Colonic mucosa (tissue), 4 donors: Measurements from ENCODE around the gene TRMT2B. TPM values are rescaled to one million over a fixed set of nuclear protein-coding genes. Genes with fewer than 3 reads are reported as not detected.

Experiments
- DNase-seq: peaks from one replicate; pipeline ENCODE4 v3.0.0-alpha.2; 2020
- H3K27ac ChIP-seq: fragments of 200-600 bp; one replicate; pipeline ENCODE4 v1.8.0; 2021
- H3K27me3 ChIP-seq: fragments of 200-600 bp; one replicate; pipeline ENCODE4 v1.8.0; 2021
- H3K36me3 ChIP-seq: fragments of 200-600 bp; one replicate; pipeline ENCODE4 v1.8.0; 2021
- H3K4me1 ChIP-seq: fragments of 200-600 bp; one replicate; pipeline ENCODE4 v1.8.0; 2021; ENCODE audit warnings: mild to moderate bottlenecking
- H3K4me3 ChIP-seq: fragments of 200-600 bp; one replicate; pipeline ENCODE4 v1.8.0; 2021
- H3K9ac ChIP-seq, 2 donors: one replicate each; pipeline ENCODE4 v1.7.0; 2013; ENCODE audit warnings: control low read depth in 2 of 2, low read depth in 2 of 2, low read length in 2 of 2
- H3K9me3 ChIP-seq: fragments of 200-600 bp; one replicate; pipeline ENCODE4 v1.8.0; 2021
- intact Hi-C: fragments of 100-400 bp; cut with DNase I; formaldehyde crosslinking; loops from one replicate; pipeline ENCODE4 v1.14.1; 2022
- total RNA-seq, 2 donors: library from RNA; stranded (reverse); fragmentation: NEBNext Ultra II Directional in 1 of 2; extraction: Animal tissue kit (Norgen Biotek cat#: 25700) in 1 of 2; gene quantifications; one replicate each; pipeline ENCODE4 v1.2.1, GENCODE V29; 2021
- TF ChIP-seq, protein P1 (sequence below): fragments of 200-600 bp; IDR thresholded peaks from one replicate; pipeline ENCODE4 v1.8.0; 2022; ENCODE audit warnings: antibody characterized with exemption, mild to moderate bottlenecking
- donor health status: healthy.
- donor health status: DM: no; HTN: no; CAD: no.
- donor health status: DM: no; HTN: no; CAD: no.

Gene TRMT2B
- total RNA-seq = 10 to 100 TPM; 19.0 to 24.8 TPM

GRCh38 chrX:101051549-101052302, at the start of gene TRMT2B:
Gene TRMT2B (minus strand): TSS chrX:101052111. CDS start chrX:101042289, 9,822 bp downstream.
- Histone ChIP-seq H3K27me3 (no peaks in the 10 kb centered on the region), H3K27ac (peak within 1 kb of the TSS; percentile 85), H3K4me1 (no peaks in the 10 kb centered on the region), H3K4me3 (peak within 1 kb of the TSS; percentile 38), H3K9me3 (no peaks in the 10 kb centered on the region), H3K36me3 (no peaks in the 10 kb centered on the region), H3K9ac (peak within 1 kb of the TSS; percentile 63 to 70)
- intact Hi-C loops = no loop called here
- TF ChIP-seq, protein P1, sequence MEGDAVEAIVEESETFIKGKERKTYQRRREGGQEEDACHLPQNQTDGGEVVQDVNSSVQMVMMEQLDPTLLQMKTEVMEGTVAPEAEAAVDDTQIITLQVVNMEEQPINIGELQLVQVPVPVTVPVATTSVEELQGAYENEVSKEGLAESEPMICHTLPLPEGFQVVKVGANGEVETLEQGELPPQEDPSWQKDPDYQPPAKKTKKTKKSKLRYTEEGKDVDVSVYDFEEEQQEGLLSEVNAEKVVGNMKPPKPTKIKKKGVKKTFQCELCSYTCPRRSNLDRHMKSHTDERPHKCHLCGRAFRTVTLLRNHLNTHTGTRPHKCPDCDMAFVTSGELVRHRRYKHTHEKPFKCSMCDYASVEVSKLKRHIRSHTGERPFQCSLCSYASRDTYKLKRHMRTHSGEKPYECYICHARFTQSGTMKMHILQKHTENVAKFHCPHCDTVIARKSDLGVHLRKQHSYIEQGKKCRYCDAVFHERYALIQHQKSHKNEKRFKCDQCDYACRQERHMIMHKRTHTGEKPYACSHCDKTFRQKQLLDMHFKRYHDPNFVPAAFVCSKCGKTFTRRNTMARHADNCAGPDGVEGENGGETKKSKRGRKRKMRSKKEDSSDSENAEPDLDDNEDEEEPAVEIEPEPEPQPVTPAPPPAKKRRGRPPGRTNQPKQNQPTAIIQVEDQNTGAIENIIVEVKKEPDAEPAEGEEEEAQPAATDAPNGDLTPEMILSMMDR = no peak
- DNase-seq = peak; percentile 91

GRCh38 chrX:101097546-101098453, 45.9 kb upstream of the TRMT2B start, which contains the start of gene CENPI:
Gene CENPI (plus strand): TSS chrX:101098204. CDS start chrX:101101071, 2,867 bp downstream.
- TF ChIP-seq, protein P1 = no peak
- Histone ChIP-seq H3K4me1 (no peaks in the 10 kb centered on the region), H3K27ac (peak within 1 kb of the TSS; percentile 57), H3K27me3 (no peaks in the 10 kb centered on the region), H3K9ac (peak within 1 kb of the TSS in 1 of 2 donors; percentile 70), H3K4me3 (peak within 1 kb of the TSS; percentile 37), H3K9me3 (no peaks in the 10 kb centered on the region), H3K36me3 (no peaks in the 10 kb centered on the region)
- DNase-seq = peak; percentile 92
- intact Hi-C loops = no loop called here

DNA sequence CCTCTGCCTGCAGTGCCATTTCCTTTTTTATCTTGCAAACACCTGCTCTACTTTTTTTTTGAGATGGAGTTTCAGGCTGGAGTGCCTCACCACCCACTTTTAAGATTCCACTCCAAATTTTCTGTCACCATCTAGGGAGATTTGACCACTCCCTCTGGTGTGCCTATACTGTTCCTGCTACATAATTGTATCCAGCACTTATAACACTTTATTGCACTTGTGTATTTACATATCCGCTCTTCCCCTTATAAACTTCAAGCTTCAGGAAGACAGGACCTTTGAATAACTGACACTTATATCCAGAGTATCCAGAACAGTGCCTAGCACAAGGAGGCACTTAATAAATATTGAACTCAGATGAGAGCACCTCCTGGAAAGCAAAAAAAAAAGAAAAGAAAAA, 39.9 kb upstream of the TRMT2B start:
- no peaks in the 10 kb centered on the region for H3K36me3 ChIP-seq
- DNase-seq = no peak
- H3K4me1 ChIP-seq = no peaks in the 10 kb centered on the region
- H3K4me3 ChIP-seq = no peak overlapping the region
- H3K9ac ChIP-seq = no peak overlapping the region
- no peak overlapping the region for H3K27ac ChIP-seq
- intact Hi-C loops = no loop called here
- TF ChIP-seq, protein P1 = no peak
- H3K27me3 ChIP-seq = no peaks in the 10 kb centered on the region
- no peaks in the 10 kb centered on the region for H3K9me3 ChIP-seq

DNA sequence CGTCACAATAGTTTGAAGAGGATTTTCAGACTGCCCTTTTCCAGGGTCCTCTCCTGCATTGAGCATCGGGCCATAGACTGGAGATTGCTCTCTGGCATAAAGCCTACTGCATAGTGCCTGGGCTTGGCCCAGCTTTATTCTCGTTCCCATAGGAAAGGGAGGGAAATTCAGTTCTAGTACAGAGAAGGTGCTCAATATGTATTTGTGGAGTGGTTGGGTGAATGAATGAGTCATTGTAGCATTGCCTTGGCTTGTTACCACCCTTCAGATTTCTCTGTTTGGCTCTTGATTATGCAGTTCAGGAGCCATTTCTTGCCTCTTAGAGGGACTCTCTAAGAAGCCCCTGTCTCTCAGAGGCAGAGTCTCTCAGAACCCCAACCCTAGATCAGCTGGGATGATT, 29.3 kb upstream of the TRMT2B start:
- H3K27ac ChIP-seq = no peak overlapping the region
- H3K4me3 ChIP-seq = no peak overlapping the region
- no peaks in the 10 kb centered on the region for H3K9me3 ChIP-seq
- H3K9ac ChIP-seq = no peak overlapping the region
- intact Hi-C loops = no loop called here
- DNase-seq = no peak
- TF ChIP-seq, protein P1 = no peak
- H3K36me3 ChIP-seq = no peaks in the 10 kb centered on the region
- no peaks in the 10 kb centered on the region for H3K4me1 ChIP-seq
- no peaks in the 10 kb centered on the region for H3K27me3 ChIP-seq

DNA sequence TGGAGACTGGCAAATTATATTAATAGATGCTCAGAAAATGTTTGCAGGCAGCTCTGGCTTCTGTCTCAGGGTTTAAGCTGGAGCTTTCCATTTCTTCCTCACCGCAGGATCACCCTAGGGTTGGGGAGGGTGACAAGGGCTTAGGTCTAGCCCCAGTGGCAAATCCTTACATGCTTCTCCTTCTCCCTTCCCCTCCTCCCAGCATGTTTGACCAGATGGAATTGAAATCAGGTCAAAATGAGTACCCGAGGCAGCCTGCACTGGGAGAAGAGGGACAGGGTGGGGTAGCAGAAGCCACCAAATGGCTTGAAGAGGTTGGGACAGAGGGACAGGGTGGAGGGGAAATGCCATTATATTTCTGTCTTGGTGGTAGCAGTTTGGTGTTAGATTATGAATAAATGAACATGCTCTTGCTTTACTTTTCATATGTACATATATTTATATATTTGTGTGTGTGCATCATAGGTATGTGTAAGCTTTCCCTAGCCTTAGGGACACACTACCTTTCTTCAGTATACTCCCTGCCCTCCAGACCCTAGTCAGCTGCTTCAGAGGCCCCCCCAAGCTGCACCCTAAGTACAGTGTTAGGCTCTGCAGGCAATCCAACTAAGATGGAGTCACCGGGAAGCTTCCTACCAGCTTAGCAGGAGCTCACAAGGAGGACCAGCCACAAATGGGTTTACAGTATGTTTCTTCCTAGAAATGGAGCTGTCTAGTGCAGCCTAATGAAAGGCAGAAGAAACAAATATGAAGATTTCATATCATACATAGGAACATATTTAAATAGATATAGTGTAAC, 28.6 kb upstream of the TRMT2B start:
- no peaks in the 10 kb centered on the region for H3K36me3 ChIP-seq
- no peak for DNase-seq
- no peaks in the 10 kb centered on the region for H3K27me3 ChIP-seq
- H3K27ac ChIP-seq = no peak overlapping the region
- no peak overlapping the region for H3K9ac ChIP-seq
- TF ChIP-seq, protein P1 = no peak
- no peak overlapping the region for H3K4me3 ChIP-seq
- H3K4me1 ChIP-seq = no peaks in the 10 kb centered on the region
- H3K9me3 ChIP-seq = no peaks in the 10 kb centered on the region
- intact Hi-C loops = no loop called here
